Measurements from ENCODE around the gene ALDH18A1.
A peak's percentile ranks its signal among the peaks of the same experiment; 100 is the strongest.

The ALDH18A1 gene

GRCh38 chr10:95579292-95579691, 77.2 kb downstream of the ALDH18A1 start:
- no peak for DNase-seq (ENCODE audit: low read depth in 2 of 2)

- no peak for DNase-seq (ENCODE audit: low read depth in 2 of 2)
Observed at GRCh38 chr10:95578619-95579018, 77.9 kb downstream of the ALDH18A1 start.

GRCh38 chr10:95574649-95575365, 81.7 kb downstream of the ALDH18A1 start:
- DNase-seq (ENCODE audit: low read depth in 2 of 2): no peak

- DNase-seq (ENCODE audit: low read depth in 2 of 2): no peak
Observed at GRCh38 chr10:95573964-95574604, 82.4 kb downstream of the ALDH18A1 start.

- DNase-seq (ENCODE audit: low read depth in 2 of 2): no peak
Observed at GRCh38 chr10:95573527-95573926, 83.0 kb downstream of the ALDH18A1 start.

- no peak for DNase-seq (ENCODE audit: low read depth in 2 of 2)
Observed at GRCh38 chr10:95572131-95572820, 84.2 kb downstream of the ALDH18A1 start.

- DNase-seq (ENCODE audit: low read depth in 2 of 2): no peak
Observed at GRCh38 chr10:95571390-95571789, 85.1 kb downstream of the ALDH18A1 start.

GRCh38 chr10:95569368-95569767, 87.1 kb downstream of the ALDH18A1 start:
- no peak for DNase-seq (ENCODE audit: low read depth in 2 of 2)

GRCh38 chr10:95567903-95568630, 88.4 kb downstream of the ALDH18A1 start:
- DNase-seq (ENCODE audit: low read depth in 2 of 2): no peak

- DNase-seq (ENCODE audit: low read depth in 2 of 2): no peak
Observed at GRCh38 chr10:95566136-95566535, 90.4 kb downstream of the ALDH18A1 start.

- DNase-seq (ENCODE audit: low read depth in 2 of 2): no peak
Observed at GRCh38 chr10:95565336-95565735, 91.2 kb downstream of the ALDH18A1 start.

- DNase-seq (ENCODE audit: low read depth in 2 of 2): no peak
Observed at GRCh38 chr10:95564291-95564690, 92.2 kb downstream of the ALDH18A1 start.

GRCh38 chr10:95562341-95562965, 94.1 kb downstream of the ALDH18A1 start:
- DNase-seq (ENCODE audit: low read depth in 2 of 2): no peak

GRCh38 chr10:95561864-95562177, 94.7 kb downstream of the ALDH18A1 start:
- DNase-seq (ENCODE audit: low read depth in 2 of 2): no peak

- peak; percentile 85 to 87 for DNase-seq (ENCODE audit: low read depth in 2 of 2)
Observed at GRCh38 chr10:95561177-95561863, 95.2 kb downstream of the ALDH18A1 start, which contains the start of gene SORBS1. TSS of gene SORBS1 (minus strand) at chr10:95561371. CDS start at chr10:95441135, 120,236 bp downstream.

- peak in 1 of 2 experiments; percentile 4 for DNase-seq (ENCODE audit: low read depth in 2 of 2)
Observed at GRCh38 chr10:95560278-95561176, 96.0 kb downstream of the ALDH18A1 start.

- no peak for DNase-seq (ENCODE audit: low read depth in 2 of 2)
Observed at GRCh38 chr10:95559896-95560277, 96.6 kb downstream of the ALDH18A1 start.

- DNase-seq (ENCODE audit: low read depth in 2 of 2): no peak
Observed at GRCh38 chr10:95559471-95559870, 97.0 kb downstream of the ALDH18A1 start.

GRCh38 chr10:95558593-95559320, 97.8 kb downstream of the ALDH18A1 start:
- DNase-seq (ENCODE audit: low read depth in 2 of 2): no peak

Data from fibroblast of skin of left quadriceps (primary cell).